Fibroblast of lung (primary cell): ENCODE data around the gene RNLS.

Experiments
- CTCF ChIP-seq, 2 donors: IDR thresholded peaks in 1 of 2; conservative IDR thresholded peaks in 1 of 2; 1 replicate in 1 of 2; 2 replicates in 1 of 2; pipeline ENCODE4 v1.5.1; 2011 to 2012; ENCODE audit warnings: low read length in 2 of 2, control low read depth in 1 of 2, inconsistent platforms in 1 of 2, low read depth in 1 of 2, mild to moderate bottlenecking in 1 of 2
- EZH2 ChIP-seq: IDR thresholded peaks from 2 replicates; pipeline ENCODE4 v1.5.1; 2012; ENCODE audit warnings: low read length, control low read depth, mild to moderate bottlenecking; ENCODE audit errors: missing control alignments

GRCh38 chr10:88256886-88257285, 326.2 kb downstream of the RNLS start:
- no peak for TF ChIP-seq CTCF (conservative IDR thresholded peaks at IDR 0.05 in 1 of 2, IDR thresholded peaks at IDR 0.05 in 1 of 2; ENCODE audit: low read depth in 1 of 2, low read length in 2 of 2)
- no peak for TF ChIP-seq EZH2
